Erythroblast (primary cell): Measurements from ENCODE around the gene BAIAP3.

Experiments used
- GATA1 ChIP-seq: IDR thresholded peaks from 2 replicates; pipeline ENCODE4 v1.6.1; 2011; ENCODE audit warnings: low read depth, mild to moderate bottlenecking, control low read depth, low read length, moderate library complexity
- POLR2A ChIP-seq: IDR thresholded peaks from 2 replicates; pipeline ENCODE4 v1.6.1; 2011; ENCODE audit warnings: mild to moderate bottlenecking, low read length

DNA sequence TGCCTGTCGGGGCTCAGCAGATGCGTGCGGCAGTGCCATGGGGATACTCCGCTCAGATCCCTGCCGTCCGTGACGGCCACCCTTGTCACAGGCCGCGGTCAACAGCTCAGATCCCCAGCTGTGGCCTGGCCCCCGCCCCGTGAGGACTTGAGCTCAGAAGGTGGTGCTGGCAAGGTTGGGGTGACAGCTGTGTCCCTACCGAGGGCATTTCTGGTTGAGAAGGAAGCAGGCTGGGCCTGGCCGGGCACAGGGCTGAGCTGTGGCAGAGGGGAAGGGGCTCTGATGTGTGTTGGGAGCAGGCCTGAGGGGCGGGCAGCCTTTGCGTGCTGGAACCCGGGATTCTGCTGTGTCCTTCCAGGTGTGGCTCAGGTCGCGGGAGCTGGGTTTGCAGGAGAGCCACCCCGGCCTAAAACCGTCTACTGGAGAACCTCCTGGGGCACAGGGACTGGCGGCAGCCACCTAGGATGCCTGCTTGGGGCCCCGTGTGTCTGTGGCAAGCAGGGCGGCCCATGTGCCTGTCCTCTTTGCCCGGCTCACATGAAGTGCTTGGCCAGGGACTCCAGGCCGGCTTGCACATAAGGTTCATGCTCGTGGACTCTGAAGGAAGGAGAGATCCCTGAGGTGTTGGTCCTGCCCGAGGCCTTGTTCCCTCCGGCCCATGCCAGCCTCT is 18.9 kb upstream of the BAIAP3 start:
- no peak for TF ChIP-seq POLR2A
- TF ChIP-seq GATA1 = no peak
